NCI-H2227 (cell line): Measurements from ENCODE around the gene SYPL1.

Source experiments
- DNase-seq: peaks from one replicate; lab custom pipeline; 2025; ENCODE audit not compliant: unreplicated experiment; lab: John Stamatoyannopoulos, UW

The SYPL1 gene

DNA sequence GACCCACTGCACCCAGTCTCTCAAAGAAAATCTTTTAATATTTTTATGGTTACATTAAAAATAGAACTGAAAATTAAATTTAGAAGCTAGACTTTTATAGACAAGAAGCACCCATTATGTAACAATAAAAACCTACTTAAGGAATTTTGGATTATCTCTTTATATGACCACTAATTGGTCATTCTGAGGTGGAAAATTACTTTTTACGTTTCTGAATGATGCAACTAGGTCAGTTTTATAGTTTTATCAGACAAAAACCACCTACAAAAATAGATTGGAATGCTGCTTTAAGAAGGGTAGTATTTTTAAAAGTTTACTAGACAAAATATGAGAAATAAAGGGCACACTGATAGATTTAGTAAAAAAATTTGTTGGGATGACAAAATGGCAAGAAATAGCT is 16.5 kb downstream of the SYPL1 start:
- DNase-seq, result no peak

DNA sequence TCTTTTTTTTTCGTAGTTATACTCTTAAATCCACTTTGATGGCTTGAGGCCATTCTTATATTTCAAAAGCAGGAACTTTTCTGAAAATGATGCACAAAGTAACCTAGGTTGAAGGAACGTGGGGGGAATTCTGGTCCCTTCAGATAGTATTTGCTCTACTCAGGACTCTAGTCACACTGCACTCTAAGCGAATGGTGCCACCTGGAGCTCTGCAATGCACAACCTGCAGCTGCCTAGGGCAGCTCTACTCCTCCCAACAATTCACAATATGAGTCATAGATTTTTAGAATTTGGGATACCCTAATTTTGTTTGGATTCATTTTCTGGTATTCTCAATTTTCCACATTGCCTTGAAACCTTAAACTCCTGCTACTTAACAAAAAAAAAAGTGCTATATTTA is 17.3 kb downstream of the SYPL1 start:
- no peak for DNase-seq

DNA sequence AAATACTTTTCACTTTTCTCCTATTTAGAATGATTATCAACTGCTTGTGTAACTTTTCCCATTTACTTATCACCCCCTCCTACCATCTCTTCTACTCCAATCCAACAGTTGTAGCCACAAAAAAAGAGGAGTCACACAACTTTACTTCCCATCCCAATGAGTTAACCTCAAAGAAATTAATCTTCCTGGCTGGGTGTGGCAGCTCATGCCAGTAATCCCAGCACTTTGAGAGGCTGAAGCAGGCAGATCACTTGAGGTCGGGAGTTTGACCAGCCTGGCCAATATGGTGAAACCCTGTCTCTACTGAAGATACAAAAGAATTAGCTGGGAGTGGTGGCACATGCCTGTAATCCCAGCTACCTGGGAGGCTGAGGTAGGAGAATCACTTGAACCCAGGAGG is 19.9 kb downstream of the SYPL1 start:
- no peak for DNase-seq

- no peak for DNase-seq
Observed at GRCh38 chr7:106089647-106090046, 22.5 kb downstream of the SYPL1 start.

DNA sequence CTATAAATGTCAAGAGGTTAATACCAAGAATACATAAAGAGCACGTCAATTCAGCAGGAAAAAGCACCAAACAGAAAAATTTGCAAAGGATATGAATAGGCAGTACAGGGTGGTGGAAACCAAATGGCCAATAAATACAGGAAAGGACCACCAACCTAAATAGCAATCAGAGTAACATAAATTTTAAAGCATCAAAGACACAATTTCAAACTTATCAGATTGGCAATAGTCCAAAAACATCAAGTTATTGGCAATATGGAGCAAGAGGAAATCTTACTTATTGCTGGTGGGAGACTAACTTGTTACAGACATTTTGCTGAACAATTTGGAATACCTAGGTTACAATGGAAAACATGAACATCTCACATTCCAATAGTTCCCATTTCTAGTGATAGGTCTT is 24.1 kb downstream of the SYPL1 start:
- DNase-seq, result no peak

DNA sequence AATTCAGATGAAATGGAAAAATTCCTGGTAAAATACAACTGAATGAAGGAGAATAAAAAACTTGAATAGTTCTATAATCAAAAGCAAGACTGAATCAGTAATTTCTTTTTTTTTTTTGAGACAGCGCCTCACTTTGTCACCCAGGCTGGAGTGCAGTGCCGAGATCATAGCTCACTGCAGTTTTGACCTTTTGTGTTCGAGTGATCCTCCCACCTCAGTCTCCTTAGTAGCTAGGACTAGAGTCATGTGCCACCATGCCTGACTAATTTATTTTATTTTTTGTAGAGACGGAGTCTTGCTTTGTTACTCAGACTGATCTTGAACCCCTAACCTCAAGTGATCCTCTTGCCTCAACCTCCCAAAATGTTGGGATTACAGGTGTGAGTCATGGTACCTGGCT is 26.1 kb downstream of the SYPL1 start:
- no peak for DNase-seq

GRCh38 chr7:106085015-106085414 is 27.1 kb downstream of the SYPL1 start:
- no peak for DNase-seq

DNA sequence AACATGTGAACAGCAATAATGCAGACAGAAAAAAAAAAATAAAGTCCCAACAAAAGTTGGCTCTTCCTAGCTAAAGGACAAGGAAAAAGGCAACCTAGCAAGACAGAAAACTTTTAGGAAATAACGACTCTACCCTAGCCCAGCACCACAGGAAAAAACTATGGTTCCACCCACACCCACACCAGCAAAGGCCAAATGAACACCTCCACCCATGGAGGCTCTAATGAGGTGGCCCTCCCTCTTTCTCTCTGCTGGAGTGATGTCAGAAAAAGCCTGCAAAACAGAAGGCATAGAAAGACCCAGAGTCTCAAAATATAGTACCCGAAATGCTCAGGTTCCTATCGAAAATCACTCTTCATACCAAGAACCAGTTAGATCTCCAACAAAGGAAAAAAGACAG is 28.4 kb downstream of the SYPL1 start:
- DNase-seq, result no peak

GRCh38 chr7:106082087-106082854 is 29.8 kb downstream of the SYPL1 start:
- no peak for DNase-seq

DNA sequence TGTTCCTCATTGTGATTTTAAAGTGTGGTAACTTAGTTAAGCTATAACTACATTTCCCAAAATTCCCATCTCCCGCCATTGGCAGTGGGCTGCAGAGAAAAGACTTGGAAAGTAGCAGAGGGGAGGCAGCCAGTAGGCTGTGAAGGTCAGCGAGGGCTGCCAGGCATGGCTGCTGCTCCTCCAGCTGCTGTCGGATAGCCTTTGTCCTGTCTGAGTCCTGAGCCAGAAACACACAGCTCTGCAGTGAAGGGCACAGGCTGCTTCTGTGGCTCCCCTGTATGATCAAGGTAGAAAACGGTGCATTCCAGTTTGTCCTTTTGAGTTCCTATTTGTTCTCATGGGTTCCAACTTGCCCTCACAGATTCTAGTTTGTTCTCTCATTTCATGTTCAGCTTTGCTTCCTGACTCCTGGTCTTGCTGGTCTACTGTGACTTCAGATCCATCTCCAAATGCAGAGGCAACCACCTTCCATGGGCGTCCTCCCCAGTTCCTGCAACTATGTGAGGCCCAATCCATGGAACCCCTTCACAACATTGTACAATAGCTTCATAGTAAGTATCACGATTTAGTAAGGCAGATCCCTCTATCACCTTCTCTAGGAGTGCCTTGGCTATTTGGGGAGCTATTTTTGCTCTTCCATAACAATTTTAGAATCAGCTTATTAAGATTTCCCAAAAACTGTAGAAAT is 31.7 kb downstream of the SYPL1 start:
- DNase-seq, result no peak

GRCh38 chr7:106076537-106076936 is 35.6 kb downstream of the SYPL1 start:
- DNase-seq, result no peak

DNA sequence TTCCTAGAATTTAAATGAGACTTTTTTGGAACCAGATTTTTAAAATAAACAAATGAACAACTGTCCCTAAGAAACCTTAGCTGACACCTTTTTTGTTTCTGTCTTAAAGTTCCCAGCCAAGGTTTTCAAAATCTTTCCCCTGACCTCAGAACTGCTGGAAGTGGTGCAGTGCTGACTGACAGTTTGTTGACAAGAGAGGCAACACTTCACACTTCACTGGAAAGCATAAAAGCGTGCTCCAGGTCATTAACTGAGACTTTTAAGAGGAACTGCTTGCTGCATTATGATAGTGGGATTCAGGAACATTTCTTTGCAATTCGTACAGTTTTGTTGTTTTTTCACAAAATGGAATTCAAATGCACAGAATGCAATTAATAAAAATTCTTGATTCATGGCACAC is 36.2 kb downstream of the SYPL1 start:
- DNase-seq, result no peak

GRCh38 chr7:106074257-106074656 is 37.9 kb downstream of the SYPL1 start:
- no peak for DNase-seq

DNA sequence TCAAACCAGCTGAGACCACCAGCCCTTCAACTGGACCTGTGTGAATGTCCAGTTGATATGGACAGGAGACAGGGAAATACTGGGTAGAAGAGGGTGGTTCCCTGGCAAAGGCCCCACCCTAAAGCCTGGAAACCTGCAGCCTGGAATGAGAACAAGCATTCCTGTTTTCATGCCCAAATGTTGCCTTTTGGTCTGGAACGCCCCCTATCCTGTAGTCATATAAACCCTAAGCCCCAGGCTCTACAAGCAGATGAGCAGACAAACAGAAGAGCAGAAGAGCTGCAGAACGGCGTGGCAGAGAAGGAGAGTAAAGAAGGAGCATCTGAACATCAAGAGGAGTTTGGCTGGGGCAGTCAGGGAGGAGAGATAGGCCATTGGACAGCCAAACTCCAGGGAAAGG is 38.4 kb downstream of the SYPL1 start:
- DNase-seq, result no peak

GRCh38 chr7:106072715-106073091 is 39.4 kb downstream of the SYPL1 start:
- DNase-seq, result no peak

GRCh38 chr7:106071999-106072714 is 40.0 kb downstream of the SYPL1 start:
- DNase-seq, result no peak

- DNase-seq, result no peak
Observed at GRCh38 chr7:106071356-106071998, 40.6 kb downstream of the SYPL1 start.

GRCh38 chr7:106070567-106071254 is 41.4 kb downstream of the SYPL1 start:
- DNase-seq, result peak; percentile 63

- DNase-seq, result no peak
Observed at GRCh38 chr7:106070201-106070551, 41.9 kb downstream of the SYPL1 start.

DNA sequence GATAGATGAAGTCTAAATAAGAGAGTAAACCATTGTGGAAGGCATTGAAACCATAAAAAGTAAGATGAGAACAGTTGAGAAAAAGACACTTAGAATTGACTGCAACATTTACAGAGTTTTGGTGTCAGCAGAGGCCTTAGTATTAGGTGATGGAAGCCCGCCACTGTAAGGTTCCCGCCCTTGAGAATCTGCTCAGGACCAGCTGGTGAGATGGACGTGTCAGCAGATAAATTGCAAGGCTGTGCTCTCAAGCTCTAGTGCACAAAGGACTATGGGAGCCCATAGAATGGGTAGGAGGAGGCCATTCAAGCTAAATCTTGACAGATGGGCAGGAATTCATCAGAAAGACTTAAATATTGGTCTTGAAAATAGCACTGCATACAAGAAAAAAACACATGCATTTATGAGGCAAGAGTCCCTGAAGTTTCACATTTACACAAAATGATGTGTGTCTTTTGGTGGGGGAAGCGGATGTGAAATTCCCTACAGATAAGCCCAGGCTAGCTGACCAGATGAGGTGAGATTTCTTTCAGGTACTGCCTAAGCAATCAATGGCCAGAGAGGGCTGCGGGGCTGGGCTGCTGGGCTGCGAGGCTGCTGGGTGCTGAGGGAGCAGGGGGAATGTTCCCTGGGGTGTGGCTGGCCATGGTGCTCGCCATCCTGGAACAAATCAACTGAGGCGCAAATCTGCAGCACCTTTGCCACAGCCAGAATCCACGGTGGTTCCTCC is 42.5 kb downstream of the SYPL1 start:
- no peak for DNase-seq
